Left colon (tissue), 2 donors: ENCODE results near the gene GAS2. TPM values are rescaled to one million over a fixed set of nuclear protein-coding genes. Genes with fewer than 3 reads are reported as not detected.
"Not testable (repeated sequence)": the region's sequence is repeated elsewhere in the genome, so short reads cannot be mapped to it uniquely, and the experiment has no call there.

Experiments used
- ATAC-seq: fragments of 200-7000 bp; cut with Tn5 transposase; one replicate; pipeline ENCODE4 v1.9.1; 2020; ENCODE audit warnings: mild to moderate bottlenecking, moderate library complexity
- DNase-seq, 2 donors: peaks; one replicate each; pipeline ENCODE4 v3.0.0-alpha.2; 2020
- intact Hi-C, 2 donors: fragments of 100-400 bp; cut with DNase I in 1 of 2; cut with micrococcal nuclease in 1 of 2; formaldehyde crosslinking; loops; one replicate each; pipeline versions ENCODE4 v1.11.2 to v1.14.0; 2022; cut with DNase I, micrococcal nuclease
- long read RNA-seq: library from polyadenylated mRNA; unstranded; transcript quantifications from one replicate; pipeline ENCODE4 v2.0.0, GENCODE V29; 2021
- total RNA-seq, 2 donors: library from RNA; stranded (reverse); fragmentation: NEBNext Ultra II Directional; extraction: Animal tissue kit (Norgen Biotek cat#: 25700); gene quantifications; one replicate each; pipeline ENCODE4 v1.2.1, GENCODE V29; 2021
- donor health status: DM: no; HTN: no; CAD: no.
- donor health status: DM: yes; HTN: yes; CAD: no.

GAS2 gene
- 1 to 10 TPM; 1.6 to 2.5 TPM for total RNA-seq
- long read RNA-seq, partial matches to known transcripts, result 0 of 3 reads
- long read RNA-seq, other reads (novel, unspliced or antisense), result 0 of 3 reads

- ATAC-seq, result no peak
- no peak for DNase-seq
- intact Hi-C loops, result no loop called here
Observed at GRCh38 chr11:22666325-22666687, at the start of gene GAS2. Gene GAS2, plus strand, starts transcription at chr11:22666611. Its CDS starts 8,259 bp downstream, at chr11:22674870.

- intact Hi-C loops, result no loop called here
- DNase-seq, result no peak
- no peak for ATAC-seq
Observed at GRCh38 chr11:22617868-22618267, 48.5 kb upstream of the GAS2 start.

- intact Hi-C loops, result no loop called here
- ATAC-seq, result peak; percentile 74
- DNase-seq, result peak; percentile 72 to 83
Observed at GRCh38 chr11:22624742-22625447, 41.5 kb upstream of the GAS2 start.

- DNase-seq (peak; percentile 93 to 97), ATAC-seq (peak; percentile 95)
- intact Hi-C loops, result no loop called here
Observed at GRCh38 chr11:22625448-22626287, 40.7 kb upstream of the GAS2 start, which contains the start of gene FANCF. Gene FANCF, minus strand, starts transcription at chr11:22625823. Its CDS starts 13 bp downstream, at chr11:22625810.

GRCh38 chr11:22626573-22627239 is 39.7 kb upstream of the GAS2 start:
- intact Hi-C loops, result no loop called here
- no peak for DNase-seq
- ATAC-seq, result no peak

- DNase-seq (no peak), ATAC-seq (no peak)
- intact Hi-C loops, result no loop called here
Observed at GRCh38 chr11:22627421-22627820, 39.0 kb upstream of the GAS2 start.

- intact Hi-C loops, result no loop called here
- DNase-seq (no peak), ATAC-seq (no peak)
Observed at GRCh38 chr11:22633354-22633902, 33.0 kb upstream of the GAS2 start.

GRCh38 chr11:22634897-22635629 is 31.3 kb upstream of the GAS2 start:
- ATAC-seq, result peak; percentile 89
- intact Hi-C loops, result no loop called here
- DNase-seq, result peak; percentile 40 to 42

- intact Hi-C loops, result no loop called here
- DNase-seq, result no peak
- ATAC-seq, result peak; percentile 28
Observed at GRCh38 chr11:22635689-22636088, 30.7 kb upstream of the GAS2 start.

GRCh38 chr11:22640862-22641261 is 25.5 kb upstream of the GAS2 start:
- intact Hi-C loops, result no loop called here
- DNase-seq (no peak), ATAC-seq (no peak)

- ATAC-seq (no peak), DNase-seq (no peak)
- intact Hi-C loops, result no loop called here
Observed at GRCh38 chr11:22641559-22641958, 24.9 kb upstream of the GAS2 start.

- intact Hi-C loops, ATAC-seq, DNase-seq: not testable (repeated sequence)
Observed at GRCh38 chr11:22652346-22652745, 14.1 kb upstream of the GAS2 start.

GRCh38 chr11:22656130-22656529 is 10.3 kb upstream of the GAS2 start:
- DNase-seq (no peak), ATAC-seq (no peak)
- intact Hi-C loops, result no loop called here

GRCh38 chr11:22657101-22657694 is 9.2 kb upstream of the GAS2 start:
- DNase-seq (no peak), ATAC-seq (no peak)
- intact Hi-C loops, result no loop called here

- intact Hi-C loops, result no loop called here
- ATAC-seq, result no peak
Observed at GRCh38 chr11:22659783-22660182, 6.6 kb upstream of the GAS2 start.

GRCh38 chr11:22666688-22667439 is 453 bp downstream of the GAS2 start:
- intact Hi-C loops, result no loop called here
- ATAC-seq (peak; percentile 82), DNase-seq (peak; percentile 23 to 33)

More at GRCh38 chr11:22659783-22660182, 6.6 kb upstream of the GAS2 start:
- no peak for DNase-seq

- intact Hi-C loops, result no loop called here
Observed at GRCh38 chr11:22668005-22668796, 1.8 kb downstream of the GAS2 start.

More at GRCh38 chr11:22668005-22668796, 1.8 kb downstream of the GAS2 start:
- no peak for DNase-seq
- no peak for ATAC-seq
